ENCODE measurements around the gene CXCL12.

CXCL12 gene

GRCh38 chr10:44399659-44400451 lies 15.0 kb upstream of the CXCL12 start:
- DNase-seq (ENCODE audit: low read depth in 2 of 2) = no peak

GRCh38 chr10:44398747-44399658 lies 14.1 kb upstream of the CXCL12 start:
- DNase-seq (ENCODE audit: low read depth in 2 of 2) = no peak

- DNase-seq (ENCODE audit: low read depth in 2 of 2) = no peak
Observed at GRCh38 chr10:44398271-44398670, 13.4 kb upstream of the CXCL12 start.

- DNase-seq (ENCODE audit: low read depth in 2 of 2) = no peak
Observed at GRCh38 chr10:44397476-44398225, 12.8 kb upstream of the CXCL12 start.

DNA sequence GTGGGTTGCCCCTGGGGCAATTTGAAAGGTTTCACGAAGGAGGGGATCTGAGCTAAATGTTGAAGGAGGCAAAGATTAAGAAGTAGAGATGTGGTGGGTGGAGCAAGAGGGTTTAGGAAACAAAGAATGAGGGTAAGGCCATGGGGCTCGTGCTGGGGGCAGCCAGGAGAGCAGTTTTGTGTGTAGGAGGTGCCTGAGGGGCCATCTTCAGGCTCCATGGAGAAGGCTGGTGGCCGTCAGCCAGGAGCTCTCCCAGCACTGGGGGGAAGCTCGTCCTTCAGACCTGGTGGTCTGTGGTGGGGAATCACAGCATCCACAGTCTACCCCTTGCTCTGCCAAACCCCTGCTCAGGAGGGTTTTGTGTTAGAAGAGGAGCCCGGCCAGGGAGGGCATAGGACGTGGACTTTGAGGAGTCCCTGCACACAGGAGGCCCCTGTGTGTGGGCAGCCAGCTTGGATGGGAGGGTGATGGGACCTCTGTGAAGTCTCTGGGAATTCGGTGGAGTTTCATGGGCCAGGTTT lies 11.8 kb upstream of the CXCL12 start:
- no peak for DNase-seq (ENCODE audit: low read depth in 2 of 2)

DNA sequence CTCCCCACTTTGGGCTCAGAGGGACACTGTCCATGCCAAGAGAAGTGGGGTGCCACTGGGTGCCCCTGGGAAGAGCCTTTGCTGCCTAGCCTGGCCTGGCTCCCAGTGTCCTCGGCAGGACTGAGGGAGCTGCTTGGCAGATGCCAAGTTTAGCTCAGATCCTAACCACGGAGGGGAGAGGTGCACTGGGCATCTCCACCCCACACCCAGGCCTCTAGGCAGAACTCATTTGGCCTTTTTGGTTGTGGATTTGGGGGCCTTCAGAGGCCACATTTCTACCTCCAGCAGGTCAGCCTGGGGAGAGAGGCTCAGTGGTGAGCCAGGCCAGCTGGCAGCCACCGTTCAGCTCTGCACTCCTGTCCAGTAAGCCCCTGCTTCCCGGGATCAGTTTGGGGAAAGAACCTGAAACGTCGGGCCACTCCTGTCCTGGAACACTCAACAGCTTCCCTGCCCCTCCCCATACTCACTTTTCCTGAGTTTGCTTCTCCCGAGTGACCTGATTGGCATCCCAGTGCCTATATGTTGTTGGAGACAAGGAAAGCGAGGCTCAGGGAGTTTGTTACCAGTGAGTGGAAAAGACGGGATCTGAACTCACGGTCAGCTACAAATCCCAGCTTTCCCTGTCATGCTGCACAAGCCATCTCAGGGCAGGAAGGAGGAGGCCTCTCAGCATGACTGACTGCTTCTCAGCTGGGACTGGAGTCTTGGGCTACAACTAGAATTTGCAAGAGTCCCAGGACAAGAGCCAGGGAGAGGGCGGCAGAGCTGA lies 11.2 kb upstream of the CXCL12 start:
- no peak for DNase-seq (ENCODE audit: low read depth in 2 of 2)

DNA sequence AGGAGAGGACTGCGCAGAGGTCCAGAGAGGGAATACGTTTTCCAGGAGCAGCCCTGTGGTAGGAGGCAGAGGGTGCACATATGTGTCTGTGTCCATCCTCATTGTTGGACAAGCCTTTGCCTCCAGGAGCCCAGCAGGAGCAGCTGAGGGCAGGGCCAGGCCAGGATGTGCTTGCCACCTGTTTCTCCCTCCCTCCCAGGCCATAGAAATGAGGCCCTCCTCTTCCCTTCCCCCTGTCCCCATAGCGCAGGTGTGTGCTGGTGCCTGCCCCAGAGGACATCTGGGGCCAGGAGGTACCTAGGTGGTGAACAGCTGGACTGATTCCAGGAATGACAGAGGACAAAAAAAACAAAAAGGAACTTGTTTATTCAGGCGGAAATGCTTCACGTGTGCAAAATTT lies 10.5 kb upstream of the CXCL12 start:
- DNase-seq (ENCODE audit: low read depth in 2 of 2) = no peak

GRCh38 chr10:44394696-44395381 lies 9.9 kb upstream of the CXCL12 start:
- no peak for DNase-seq (ENCODE audit: low read depth in 2 of 2)

GRCh38 chr10:44393834-44394547 lies 9.1 kb upstream of the CXCL12 start:
- DNase-seq (ENCODE audit: low read depth in 2 of 2) = no peak

GRCh38 chr10:44393051-44393630 lies 8.2 kb upstream of the CXCL12 start:
- DNase-seq (ENCODE audit: low read depth in 2 of 2) = no peak

- DNase-seq (ENCODE audit: low read depth in 2 of 2) = no peak
Observed at GRCh38 chr10:44392420-44392819, 7.5 kb upstream of the CXCL12 start.

DNA sequence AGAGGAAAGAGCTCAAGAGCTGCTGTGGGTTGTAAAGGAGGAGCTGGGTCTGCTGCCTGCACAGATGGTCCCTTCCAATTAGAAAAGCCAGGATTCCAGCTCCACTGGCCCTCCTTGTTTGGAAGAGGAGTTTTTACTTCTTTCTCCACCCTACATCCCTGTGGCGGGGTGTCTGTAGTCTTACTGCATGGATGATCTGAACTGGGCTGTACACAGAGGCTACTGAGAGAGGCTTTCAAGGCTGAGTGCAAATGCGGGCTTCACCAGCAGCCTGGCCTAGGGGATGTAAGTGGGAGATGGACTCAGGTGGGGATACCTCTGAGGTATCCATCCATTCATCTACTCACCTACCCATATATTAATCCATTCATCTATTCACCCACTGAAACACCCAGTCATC lies 7.1 kb upstream of the CXCL12 start:
- no peak for DNase-seq (ENCODE audit: low read depth in 2 of 2)

DNA sequence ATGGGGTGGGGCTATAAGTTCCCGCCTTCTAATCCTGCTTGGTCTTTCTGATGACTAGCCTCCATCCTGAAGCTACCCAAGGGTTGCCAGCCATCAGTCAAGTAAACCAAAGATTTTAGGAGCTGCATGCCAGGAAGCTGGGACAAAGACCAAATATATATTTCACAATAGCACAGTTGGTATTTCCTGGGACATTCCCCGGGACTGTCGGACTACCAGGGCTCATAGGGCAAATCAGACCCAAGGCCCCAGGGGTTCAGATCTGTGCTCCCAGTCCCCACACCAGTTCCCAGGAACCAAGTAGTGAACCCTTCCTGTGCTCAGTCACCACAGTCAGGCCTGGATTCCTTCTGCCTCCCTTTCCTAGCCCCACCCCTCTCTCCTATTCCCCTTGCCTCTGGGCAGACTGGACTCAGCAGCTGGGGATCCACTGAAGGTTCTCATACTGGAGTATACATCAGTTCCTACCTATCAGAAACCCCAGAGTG lies 5.7 kb upstream of the CXCL12 start:
- DNase-seq (ENCODE audit: low read depth in 2 of 2) = no peak

DNA sequence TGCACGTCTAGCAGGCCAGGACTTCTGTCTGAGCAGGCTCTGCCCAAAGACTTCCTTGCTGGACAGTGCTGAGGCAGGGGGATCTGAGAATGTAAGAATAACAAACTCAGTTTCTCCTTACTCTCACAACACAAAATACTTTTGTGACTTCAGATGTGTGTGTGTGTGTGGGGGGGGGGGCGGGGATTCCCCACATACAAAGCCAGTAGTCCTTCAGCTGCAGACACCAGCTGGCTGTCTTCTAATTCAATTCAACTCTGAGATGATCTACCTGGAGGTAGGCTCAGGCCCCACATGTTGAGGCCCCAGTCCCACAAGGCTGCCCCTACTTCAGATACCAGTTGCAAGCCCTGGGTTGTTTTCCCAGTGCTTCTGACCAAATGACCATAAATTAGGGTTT lies 4.7 kb upstream of the CXCL12 start:
- DNase-seq (ENCODE audit: low read depth in 2 of 2) = no peak

DNA sequence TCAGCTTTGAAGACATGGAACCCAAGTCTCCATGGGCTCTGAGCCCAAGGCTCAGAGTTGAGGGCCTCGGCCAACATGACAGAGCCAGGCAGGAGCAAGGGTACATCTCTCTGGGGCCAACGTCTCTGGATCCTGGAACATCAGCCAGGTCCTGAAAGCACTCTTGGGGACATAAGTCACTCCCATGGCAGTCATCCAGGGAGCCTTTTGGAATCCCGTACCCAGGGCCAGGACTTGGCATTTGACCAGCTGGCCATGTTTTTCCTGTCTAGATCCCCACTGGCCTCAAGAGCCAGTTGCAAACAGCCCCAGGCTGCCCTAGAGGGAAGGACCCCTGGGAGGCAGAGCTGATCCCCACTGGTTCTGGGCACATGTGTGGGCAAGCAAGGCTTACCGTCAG lies 4.3 kb upstream of the CXCL12 start:
- no peak for DNase-seq (ENCODE audit: low read depth in 2 of 2)

DNA sequence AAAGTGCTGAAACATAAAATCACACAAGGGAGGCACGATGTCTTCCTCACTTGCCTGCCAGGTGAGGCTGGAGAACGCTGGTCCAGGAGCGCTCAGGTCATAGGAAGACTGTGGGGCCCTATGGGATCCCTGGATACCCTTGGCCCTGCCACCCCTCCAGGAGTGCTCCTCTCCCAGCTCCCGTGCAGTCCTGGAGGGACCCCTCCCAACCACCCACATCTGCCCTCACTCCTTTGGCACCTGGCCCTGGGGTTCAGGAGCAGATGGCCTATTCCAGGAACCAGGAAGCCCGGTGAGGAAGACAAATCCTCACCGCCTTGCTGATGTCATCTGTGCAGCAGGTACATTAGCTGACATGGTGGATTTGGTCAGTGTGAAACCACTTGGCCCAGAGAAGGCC lies 3.7 kb upstream of the CXCL12 start:
- no peak for DNase-seq (ENCODE audit: low read depth in 2 of 2)

DNA sequence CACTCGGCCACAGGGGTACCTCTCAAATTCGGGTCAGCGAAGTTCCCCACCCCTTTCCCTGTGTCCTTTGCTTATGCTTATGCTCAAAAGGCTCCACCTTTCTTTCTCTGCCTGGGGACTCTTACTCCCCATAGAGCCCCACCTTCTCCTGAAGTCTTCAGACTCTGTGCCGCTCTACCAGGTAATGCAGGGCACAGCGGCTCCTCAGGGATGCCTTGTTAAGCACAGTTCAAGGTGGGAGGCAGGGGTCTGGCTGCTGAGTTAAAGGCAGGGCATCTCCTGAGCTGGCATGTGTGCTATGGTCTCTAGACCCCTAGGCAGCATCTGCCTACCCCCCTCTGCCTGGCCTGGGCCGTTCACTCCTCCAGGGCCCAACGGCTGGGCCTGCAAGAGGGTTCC lies 3.0 kb upstream of the CXCL12 start:
- DNase-seq (ENCODE audit: low read depth in 2 of 2) = no peak

DNA sequence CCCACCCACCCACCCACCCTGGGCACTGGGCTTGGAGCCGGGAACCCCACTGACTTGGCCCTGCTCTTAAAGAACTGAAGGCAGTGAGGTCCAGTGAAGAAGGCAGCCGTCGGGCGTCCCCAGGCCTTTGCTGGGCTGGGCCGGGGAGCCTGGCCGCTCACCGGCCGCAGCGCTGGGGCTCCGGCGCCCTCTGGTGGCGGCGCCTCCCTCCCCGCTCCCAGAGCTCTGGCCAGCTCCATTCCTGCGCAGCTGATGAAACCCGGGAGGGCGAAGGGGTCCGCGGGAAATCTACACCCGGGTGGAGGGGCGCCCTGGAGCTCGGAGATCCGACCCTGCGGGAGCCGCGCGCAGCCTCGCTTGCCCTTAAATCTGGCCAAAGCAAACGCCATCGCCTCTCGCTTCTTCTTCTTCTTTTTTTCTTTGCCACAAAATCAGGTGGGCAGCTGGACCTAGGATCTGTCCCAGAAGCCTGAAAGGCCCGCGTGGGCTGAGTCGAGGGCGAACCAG lies 1.7 kb upstream of the CXCL12 start:
- DNase-seq (ENCODE audit: low read depth in 2 of 2) = no peak
